SK-N-SH (cell line): ENCODE data around the gene MAST4. TPM values are rescaled to one million over a fixed set of nuclear protein-coding genes. Genes with fewer than 3 reads are reported as not detected.

Experiments used
- CTCF ChIA-PET: fragments of 300-600, 350-600 bp; formaldehyde crosslinking; extraction: SDS; loops from one replicate; lab custom pipeline; 2021; lab: Yijun Ruan, JAX
- POLR2A ChIA-PET: fragments of 350-600 bp; sonication (Branson Sonifier 250); formaldehyde crosslinking; extraction: SDS; loops from one replicate; lab custom pipeline; 2020; ENCODE audit warnings: antibody characterized with exemption, inconsistent platforms; lab: Yijun Ruan, JAX
- DNase-seq: peaks from one replicate; pipeline ENCODE4 v3.0.0; 2012
- H2AFZ ChIP-seq: fragments of 200-600 bp; sonication (generic); 2 replicates; pipeline ENCODE4 v1.8.1; 2016; ENCODE audit warnings: antibody characterized with exemption, mild to moderate bottlenecking, low read depth
- H3F3A ChIP-seq: fragments of 200-600 bp; sonication (generic); replicated peaks from 2 replicates; pipeline ENCODE3; 2016; ENCODE audit warnings: antibody characterized with exemption, mild to moderate bottlenecking; ENCODE audit not compliant: insufficient read depth
- H3K27ac ChIP-seq, 2 experiments: fragments of 200-500 bp in 1 of 2; fragments of 200-600 bp in 1 of 2; sonication (Bioruptor generic) in 1 of 2; sonication (generic), shearing (Covaris generic) in 1 of 2; 2 replicates each; pipeline versions ENCODE4 v1.5.1 to v1.6.1; 2014 to 2016; ENCODE audit warnings: low read depth in 2 of 2, inconsistent platforms in 1 of 2, low read length in 1 of 2, mild to moderate bottlenecking in 1 of 2, mixed read lengths in 1 of 2
- H3K27me3 ChIP-seq: fragments of 200-600 bp; sonication (generic), shearing (Covaris generic); 2 replicates; pipeline ENCODE4 v1.6.1; 2016; ENCODE audit warnings: mixed run types; ENCODE audit not compliant: insufficient read depth
- H3K36me3 ChIP-seq, 2 experiments: fragments of 200-500 bp in 1 of 2; fragments of 200-600 bp in 1 of 2; sonication (Bioruptor generic) in 1 of 2; sonication (generic) in 1 of 2; replicated peaks in 1 of 2; 2 replicates each; pipeline versions ENCODE3 to v1.5.1; 2014 to 2016; ENCODE audit warnings: low read length in 1 of 2, mild to moderate bottlenecking in 1 of 2; ENCODE audit not compliant: insufficient read depth in 2 of 2, control insufficient read depth in 1 of 2
- H3K4me1 ChIP-seq, 2 experiments: fragments of 200-500 bp in 1 of 2; fragments of 200-600 bp in 1 of 2; sonication (Bioruptor generic) in 1 of 2; sonication (generic), shearing (Covaris generic) in 1 of 2; 2 replicates each; pipeline versions ENCODE4 v1.5.1 to v1.6.1; 2014 to 2016; ENCODE audit warnings: low read depth in 1 of 2, low read length in 1 of 2, mixed run types in 1 of 2; ENCODE audit not compliant: insufficient read depth in 2 of 2, control insufficient read depth in 1 of 2
- H3K4me2 ChIP-seq: fragments of 200-600 bp; sonication (generic), shearing (Covaris generic); 2 replicates; pipeline ENCODE4 v1.6.1; 2017; ENCODE audit warnings: mixed run types
- H3K4me3 ChIP-seq, 2 experiments: fragments of 200-500 bp in 1 of 2; fragments of 200-600 bp in 1 of 2; sonication (Bioruptor generic) in 1 of 2; sonication (generic), shearing (Covaris generic) in 1 of 2; 2 replicates each; pipeline versions ENCODE4 v1.5.1 to v1.8.1; 2014 to 2016; ENCODE audit warnings: low read depth in 2 of 2, inconsistent platforms in 1 of 2, low read length in 1 of 2, mild to moderate bottlenecking in 1 of 2, mixed read lengths in 1 of 2, moderate library complexity in 1 of 2
- H3K79me2 ChIP-seq: fragments of 200-600 bp; sonication (generic); 2 replicates; pipeline ENCODE4 v1.8.1; 2017; ENCODE audit warnings: mild to moderate bottlenecking; ENCODE audit not compliant: insufficient read depth
- H3K9ac ChIP-seq: fragments of 200-600 bp; sonication (generic); 2 replicates; pipeline ENCODE4 v1.6.1; 2017; ENCODE audit warnings: mixed run types
- H3K9me2 ChIP-seq: fragments of 200-600 bp; sonication (generic); 2 replicates; pipeline ENCODE4 v1.6.1; 2017; ENCODE audit warnings: mixed run types
- H3K9me3 ChIP-seq: fragments of 200-600 bp; sonication (generic); 2 replicates; pipeline ENCODE4 v1.6.1; 2017; ENCODE audit warnings: mixed run types, mild to moderate bottlenecking, moderate library complexity
- H4K20me1 ChIP-seq: fragments of 200-600 bp; sonication (generic); 2 replicates; pipeline ENCODE4 v1.6.1; 2017; ENCODE audit warnings: mild to moderate bottlenecking, mixed run types; ENCODE audit not compliant: insufficient read depth
- CHD2 ChIP-seq: fragments of 150-350 bp; IDR thresholded peaks from 2 replicates; pipeline ENCODE4 v1.6.1; 2018; ENCODE audit warnings: low read length; ENCODE audit not compliant: partially characterized antibody
- CTCF ChIP-seq: fragments of 200-600 bp; sonication (generic); IDR thresholded peaks from 2 replicates; pipeline ENCODE4 v1.6.1; 2017; ENCODE audit warnings: antibody characterized with exemption, mild to moderate bottlenecking, moderate library complexity
- EP300 ChIP-seq, 2 experiments: IDR thresholded peaks; 2 replicates each; pipeline versions ENCODE4 v1.4.0 to v1.6.1; 2012; ENCODE audit warnings: borderline replicate concordance in 1 of 2, low read depth in 1 of 2, low read length in 1 of 2
- FOSL2 ChIP-seq: IDR thresholded peaks from 2 replicates; pipeline ENCODE4 v1.4.0; 2012; ENCODE audit warnings: low read depth, mild to moderate bottlenecking, moderate library complexity, borderline replicate concordance
- IRF3 ChIP-seq: fragments of 150-350 bp; IDR thresholded peaks from 2 replicates; pipeline ENCODE4 v1.6.1; 2016; ENCODE audit warnings: mild to moderate bottlenecking, low read depth, low read length
- MEF2A ChIP-seq: IDR thresholded peaks from 2 replicates; pipeline ENCODE4 v1.4.0; 2012; ENCODE audit warnings: low read depth, borderline replicate concordance
- MXI1 ChIP-seq: IDR thresholded peaks from 2 replicates; pipeline ENCODE4 v1.6.1; 2012; ENCODE audit warnings: mild to moderate bottlenecking, low read depth, low read length, improper control_type of control experiment
- NFIC ChIP-seq: IDR thresholded peaks from 2 replicates; pipeline ENCODE4 v1.4.0; 2012; ENCODE audit warnings: borderline replicate concordance
- NRF1 ChIP-seq: IDR thresholded peaks from 2 replicates; pipeline ENCODE4 v1.6.1; 2012; ENCODE audit warnings: low read depth, mild to moderate bottlenecking, low read length
- PBX3 ChIP-seq: IDR thresholded peaks from 2 replicates; pipeline ENCODE4; 2012
- RCOR1 ChIP-seq: fragments of 150-350 bp; IDR thresholded peaks from 2 replicates; pipeline ENCODE4 v1.6.1; 2017; ENCODE audit warnings: antibody characterized with exemption, low read length
- SIN3A ChIP-seq: IDR thresholded peaks from 2 replicates; pipeline ENCODE4 v1.6.1; 2012; ENCODE audit warnings: low read depth, mild to moderate bottlenecking, low read length, moderate library complexity, borderline replicate concordance
- TEAD4 ChIP-seq: IDR thresholded peaks from 2 replicates; pipeline ENCODE4 v1.4.0; 2012; ENCODE audit warnings: mild to moderate bottlenecking, borderline replicate concordance; ENCODE audit not compliant: insufficient read depth
- USF2 ChIP-seq: fragments of 150-350 bp; IDR thresholded peaks from 2 replicates; pipeline ENCODE4 v1.6.1; 2017; ENCODE audit warnings: antibody characterized with exemption, low read length, low read depth, borderline replicate concordance
- ZBTB33 ChIP-seq: IDR thresholded peaks from 2 replicates; pipeline ENCODE4 v1.4.0; 2012; ENCODE audit warnings: low read depth, borderline replicate concordance
- WGBS: methylation state at CpG from one replicate; pipeline ENCODE4 v1.1.6; 2017; ENCODE audit warnings: low lambda C conversion rate; 5-methylcytosine and 5-hydroxymethylcytosine counted together
- polyA plus RNA-seq, 3 experiments: library from polyadenylated mRNA; depleted of rRNA; stranded (reverse); fragments of >200 nt; gene quantifications; 2 replicates each; pipeline ENCODE4 v1.2.3, GENCODE V29; 2012

The MAST4 gene
- polyA plus RNA-seq, 1 of the 3 experiments (the other 2 are of a cell fraction) = 2.2 TPM

GRCh38 chr5:66986009-66986408 is 389.8 kb downstream of the MAST4 start:
- POLR2A ChIA-PET = no interaction called here
- CTCF ChIA-PET = interaction anchor here (1.0 to 5.4 kb wide), 7 partner anchors 10 to 221 kb away, joined by 3 to 52 read pairs (median 16); no protein-coding TSS in a partner anchor
- no peak for TF ChIP-seq MXI1
- no peak for TF ChIP-seq RCOR1
- no peak for TF ChIP-seq USF2
- TF ChIP-seq FOSL2 = no peak
- no peak for TF ChIP-seq NFIC
- no peak for TF ChIP-seq IRF3
- no peak for TF ChIP-seq MEF2A
- TF ChIP-seq PBX3 = no peak
- TF ChIP-seq EP300 (IDR thresholded peaks at IDR 0.05; ENCODE audit: borderline replicate concordance in 1 of 2, low read depth in 1 of 2, low read length in 1 of 2) = no peak
- no peak for TF ChIP-seq CTCF
- H3K9ac ChIP-seq = no peak overlapping the region
- no peaks in the 10 kb centered on the region for H3K79me2 ChIP-seq
- no peaks in the 10 kb centered on the region for H3K4me1 ChIP-seq
- no peak overlapping the region for H3K27ac ChIP-seq
- no peak for DNase-seq
- H3K9me3 ChIP-seq = no peaks in the 10 kb centered on the region
- H3K9me2 ChIP-seq = no peaks in the 10 kb centered on the region
- H3F3A ChIP-seq = no peaks in the 10 kb centered on the region
- no peak overlapping the region for H3K4me3 ChIP-seq
- WGBS = 92% methylated on average over 2 of the region's 2 CpGs
- no peaks in the 10 kb centered on the region for H3K36me3 ChIP-seq
- H2AFZ ChIP-seq = no peak overlapping the region
- no peak overlapping the region for H3K4me2 ChIP-seq
- H4K20me1 ChIP-seq = no peaks in the 10 kb centered on the region
- H3K27me3 ChIP-seq = no peaks in the 10 kb centered on the region

GRCh38 chr5:66986534-66986933 is 390.3 kb downstream of the MAST4 start:
- Histone ChIP-seq H3K9me2 (no peaks in the 10 kb centered on the region), H3F3A (no peaks in the 10 kb centered on the region), H3K79me2 (no peaks in the 10 kb centered on the region), H3K4me1 (no peaks in the 10 kb centered on the region; a peak in 1 of 4 replicates), H3K27me3 (no peaks in the 10 kb centered on the region), H3K4me2 (no peak overlapping the region), H3K36me3 (no peaks in the 10 kb centered on the region), H3K27ac (no peak overlapping the region), H4K20me1 (no peaks in the 10 kb centered on the region), H3K9ac (no peak overlapping the region), H3K4me3 (no peak overlapping the region), H3K9me3 (no peaks in the 10 kb centered on the region), H2AFZ (no peak overlapping the region)
- ChIA-PET CTCF (interaction anchor here (0.9 to 5.4 kb wide), 14 partner anchors 7 to 223 kb away, joined by 3 to 52 read pairs (median 6); no protein-coding TSS in a partner anchor), POLR2A (no interaction called here)
- 90% methylated on average over 4 of the region's 4 CpGs for WGBS
- TF ChIP-seq ZBTB33 (no peak), CHD2 (no peak), NRF1 (no peak), SIN3A (no peak), TEAD4 (no peak)
- no peak for DNase-seq
